IPS-18c (cell line): Measurements from ENCODE around the gene CYRIA.

ENCODE experiments used
- H3K4me3 ChIP-seq: 2 replicates; pipeline ENCODE4 v1.7.0; 2013; ENCODE audit warnings: low read depth, mild to moderate bottlenecking, low read length, moderate library complexity; ENCODE audit not compliant: insufficient read depth
- H3K9me3 ChIP-seq: one replicate; pipeline ENCODE4 v1.6.1; 2013; ENCODE audit warnings: mild to moderate bottlenecking, low read length, moderate library complexity; ENCODE audit not compliant: control insufficient read depth, insufficient read depth

CYRIA gene

GRCh38 chr2:16625201-16625729, 40.4 kb downstream of the CYRIA start:
- Histone ChIP-seq H3K9me3 (no peaks in the 10 kb centered on the region), H3K4me3 (no peak overlapping the region)

- no peak overlapping the region for H3K4me3 ChIP-seq
- H3K9me3 ChIP-seq: no peaks in the 10 kb centered on the region
Observed at GRCh38 chr2:16624436-16624780, 41.2 kb downstream of the CYRIA start.

GRCh38 chr2:16623564-16624435, 41.8 kb downstream of the CYRIA start:
- no peaks in the 10 kb centered on the region for H3K9me3 ChIP-seq
- H3K4me3 ChIP-seq: no peak overlapping the region

- H3K9me3 ChIP-seq: no peaks in the 10 kb centered on the region
- H3K4me3 ChIP-seq: no peak overlapping the region
Observed at GRCh38 chr2:16623031-16623430, 42.6 kb downstream of the CYRIA start.

- no peak overlapping the region for H3K4me3 ChIP-seq
- no peaks in the 10 kb centered on the region for H3K9me3 ChIP-seq
Observed at GRCh38 chr2:16622399-16622968, 43.1 kb downstream of the CYRIA start.

- Histone ChIP-seq H3K9me3 (no peaks in the 10 kb centered on the region), H3K4me3 (no peak overlapping the region)
Observed at GRCh38 chr2:16621316-16621715, 44.3 kb downstream of the CYRIA start.

GRCh38 chr2:16620590-16620989, 45.0 kb downstream of the CYRIA start:
- Histone ChIP-seq H3K9me3 (no peaks in the 10 kb centered on the region), H3K4me3 (no peak overlapping the region)

- Histone ChIP-seq H3K9me3 (no peaks in the 10 kb centered on the region), H3K4me3 (no peak overlapping the region)
Observed at GRCh38 chr2:16619576-16620245, 45.9 kb downstream of the CYRIA start.

GRCh38 chr2:16617282-16618266, 48.1 kb downstream of the CYRIA start:
- Histone ChIP-seq H3K4me3 (no peak overlapping the region), H3K9me3 (no peaks in the 10 kb centered on the region)
